SK-N-SH treated with all-trans-retinoic acid at 6 μM for 48 hours (cell line): ENCODE measurements around the gene PRKCQ.

Source experiments
- CREB5 ChIP-seq: fragments of 250-450 bp; sonication (Bioruptor Pico); IDR thresholded peaks from 2 replicates; pipeline ENCODE4 v1.5.1; 2020; ENCODE audit warnings: low read depth, mild to moderate bottlenecking, moderate library complexity
- GLIS3 ChIP-seq: fragments of 250-450 bp; sonication (Bioruptor Pico); IDR thresholded peaks from 2 replicates; pipeline ENCODE4 v1.5.0; 2020; ENCODE audit warnings: mild to moderate bottlenecking, moderate library complexity
- PATZ1 ChIP-seq: fragments of 250-450 bp; sonication (Bioruptor Pico); IDR thresholded peaks from 2 replicates; pipeline ENCODE4 v1.8.0; 2020; ENCODE audit warnings: mild to moderate bottlenecking, moderate library complexity, borderline replicate concordance
- POU6F1 ChIP-seq: fragments of 250-450 bp; sonication (Bioruptor Pico); IDR thresholded peaks from 2 replicates; pipeline ENCODE4 v1.8.0; 2021; ENCODE audit warnings: low read depth, mild to moderate bottlenecking, moderate library complexity, borderline replicate concordance
- TSHZ2 ChIP-seq: fragments of 250-450 bp; sonication (Bioruptor Pico); IDR thresholded peaks from 2 replicates; pipeline ENCODE4 v1.5.0; 2020; ENCODE audit warnings: mild to moderate bottlenecking, moderate library complexity
- ZC3H10 ChIP-seq: fragments of 250-450 bp; sonication (Bioruptor Pico); IDR thresholded peaks from 2 replicates; pipeline ENCODE4 v1.5.1; 2021; ENCODE audit warnings: mild to moderate bottlenecking, moderate library complexity
- ZFP3 ChIP-seq: fragments of 250-450 bp; sonication (Bioruptor Pico); IDR thresholded peaks from 2 replicates; pipeline ENCODE4 v1.5.0; 2020; ENCODE audit warnings: mild to moderate bottlenecking, moderate library complexity
- ZNF70 ChIP-seq: fragments of 450-650 bp; formaldehyde crosslinking; IDR thresholded peaks from 2 replicates; pipeline ENCODE4 v1.5.0; 2020; ENCODE audit warnings: mild to moderate bottlenecking, moderate library complexity

GRCh38 chr10:6497620-6498019 lies 82.5 kb downstream of the PRKCQ start:
- TF ChIP-seq CREB5 (CRISPR knock-in tag) (no peak), POU6F1 (CRISPR knock-in tag) (no peak), ZNF70 (no peak), GLIS3 (CRISPR knock-in tag) (no peak), ZFP3 (CRISPR knock-in tag) (no peak), TSHZ2 (CRISPR knock-in tag) (no peak), PATZ1 (no peak), ZC3H10 (no peak)
